GM21367 (cell line): Measurements from ENCODE around the gene MAD1L1.

ENCODE experiments used
- ATAC-seq: cut with Tn5 transposase; IDR thresholded peaks from one replicate; pipeline ENCODE4 v1.9.1; 2021; ENCODE audit not compliant: unreplicated experiment

Gene MAD1L1

GRCh38 chr7:1909476-1909875 is 323.3 kb downstream of the MAD1L1 start:
- no peak for ATAC-seq

GRCh38 chr7:1908823-1909420 is 323.8 kb downstream of the MAD1L1 start:
- no peak for ATAC-seq

GRCh38 chr7:1907751-1908365 is 324.9 kb downstream of the MAD1L1 start:
- ATAC-seq, result no peak

- no peak for ATAC-seq
Observed at GRCh38 chr7:1906988-1907745, 325.6 kb downstream of the MAD1L1 start.

- no peak for ATAC-seq
Observed at GRCh38 chr7:1906087-1906830, 326.5 kb downstream of the MAD1L1 start.

GRCh38 chr7:1902231-1902855 is 330.4 kb downstream of the MAD1L1 start:
- no peak for ATAC-seq

GRCh38 chr7:1901431-1902210 is 331.1 kb downstream of the MAD1L1 start:
- ATAC-seq, result no peak

GRCh38 chr7:1900847-1901246 is 331.9 kb downstream of the MAD1L1 start:
- ATAC-seq, result no peak

GRCh38 chr7:1899951-1900762 is 332.6 kb downstream of the MAD1L1 start:
- no peak for ATAC-seq

- ATAC-seq, result no peak
Observed at GRCh38 chr7:1899196-1899595, 333.5 kb downstream of the MAD1L1 start.

- ATAC-seq, result no peak
Observed at GRCh38 chr7:1898628-1899185, 334.0 kb downstream of the MAD1L1 start.

- no peak for ATAC-seq
Observed at GRCh38 chr7:1897861-1898627, 334.7 kb downstream of the MAD1L1 start.

GRCh38 chr7:1897076-1897860 is 335.5 kb downstream of the MAD1L1 start:
- ATAC-seq, result no peak

- no peak for ATAC-seq
Observed at GRCh38 chr7:1895664-1896515, 336.9 kb downstream of the MAD1L1 start.

- ATAC-seq, result no peak
Observed at GRCh38 chr7:1894906-1895663, 337.7 kb downstream of the MAD1L1 start.

GRCh38 chr7:1894313-1894900 is 338.3 kb downstream of the MAD1L1 start:
- ATAC-seq, result no peak
